ENCODE measurements around the gene C16orf89.

DNA sequence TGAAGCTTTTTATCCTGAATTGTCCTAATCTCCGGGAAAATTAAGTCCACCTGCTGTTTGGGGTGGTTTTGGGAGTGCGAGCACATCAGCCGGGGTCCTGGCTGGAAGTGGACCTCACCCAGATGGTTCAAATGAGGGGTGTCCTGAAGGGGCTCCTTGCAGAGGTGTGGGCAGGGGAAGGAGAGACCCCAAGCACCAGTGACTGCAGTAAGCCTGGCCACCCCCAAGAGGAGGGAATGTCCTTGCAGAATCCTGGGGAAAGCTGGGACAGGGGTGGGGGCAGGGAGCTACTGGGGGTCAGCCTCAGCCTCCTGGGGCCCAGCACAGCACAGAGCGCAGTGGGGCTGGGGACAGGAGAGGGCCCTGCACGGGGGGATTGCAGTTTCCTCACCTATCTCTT is 61.4 kb downstream of the C16orf89 start:
- TF ChIP-seq, protein P1, sequence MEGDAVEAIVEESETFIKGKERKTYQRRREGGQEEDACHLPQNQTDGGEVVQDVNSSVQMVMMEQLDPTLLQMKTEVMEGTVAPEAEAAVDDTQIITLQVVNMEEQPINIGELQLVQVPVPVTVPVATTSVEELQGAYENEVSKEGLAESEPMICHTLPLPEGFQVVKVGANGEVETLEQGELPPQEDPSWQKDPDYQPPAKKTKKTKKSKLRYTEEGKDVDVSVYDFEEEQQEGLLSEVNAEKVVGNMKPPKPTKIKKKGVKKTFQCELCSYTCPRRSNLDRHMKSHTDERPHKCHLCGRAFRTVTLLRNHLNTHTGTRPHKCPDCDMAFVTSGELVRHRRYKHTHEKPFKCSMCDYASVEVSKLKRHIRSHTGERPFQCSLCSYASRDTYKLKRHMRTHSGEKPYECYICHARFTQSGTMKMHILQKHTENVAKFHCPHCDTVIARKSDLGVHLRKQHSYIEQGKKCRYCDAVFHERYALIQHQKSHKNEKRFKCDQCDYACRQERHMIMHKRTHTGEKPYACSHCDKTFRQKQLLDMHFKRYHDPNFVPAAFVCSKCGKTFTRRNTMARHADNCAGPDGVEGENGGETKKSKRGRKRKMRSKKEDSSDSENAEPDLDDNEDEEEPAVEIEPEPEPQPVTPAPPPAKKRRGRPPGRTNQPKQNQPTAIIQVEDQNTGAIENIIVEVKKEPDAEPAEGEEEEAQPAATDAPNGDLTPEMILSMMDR (IDR thresholded peaks at IDR 0.05) = no peak
- TF ChIP-seq POLR2A (IDR thresholded peaks at IDR 0.05) (no peak), EP300 (IDR thresholded peaks at IDR 0.05) (no peak), POLR2AphosphoS5 (IDR thresholded peaks at IDR 0.05) (no peak)
